Lung microvascular endothelial cell (primary cell): ENCODE data around the gene MAPK8IP3. TPM values are rescaled to one million over a fixed set of nuclear protein-coding genes. Genes with fewer than 3 reads are reported as not detected.

ENCODE experiments used
- DNase-seq, 2 donors: peaks; one replicate each; pipeline versions ENCODE4 v3.0.0 to v3.0.0-alpha.2; 2010; ENCODE audit warnings: low read depth in 2 of 2
- total RNA-seq: library from RNA; depleted of rRNA; stranded (reverse); fragments of >200 nt; gene quantifications from 2 replicates; pipeline ENCODE4 v1.2.1, GENCODE V29; 2014

Gene MAPK8IP3
- total RNA-seq, 1 donor from 2014 or later, result 22.0 TPM

- DNase-seq, result peak; percentile 47 to 65
Observed at GRCh38 chr16:1678500-1679098, 27.4 kb upstream of the MAPK8IP3 start.

DNA sequence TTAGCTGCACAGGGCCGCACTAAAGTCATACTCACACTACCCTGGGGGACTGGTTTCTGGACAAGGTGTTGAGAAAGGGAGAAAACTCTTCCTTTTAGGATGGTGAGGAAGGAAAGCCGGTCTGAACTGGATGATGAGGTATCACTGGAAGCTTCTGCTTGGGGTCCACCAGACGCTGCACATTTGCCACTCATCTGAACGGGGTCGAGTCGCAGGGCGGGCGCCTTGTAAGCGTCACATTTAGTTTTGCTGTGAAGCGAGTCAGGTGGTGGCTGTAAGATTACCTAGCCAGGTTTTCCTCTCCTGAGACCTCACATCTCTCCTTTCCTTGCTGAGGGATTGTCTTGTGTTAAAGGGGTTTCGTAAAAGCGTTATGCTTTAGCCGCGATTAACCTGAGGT is 25.6 kb upstream of the MAPK8IP3 start:
- no peak for DNase-seq

DNA sequence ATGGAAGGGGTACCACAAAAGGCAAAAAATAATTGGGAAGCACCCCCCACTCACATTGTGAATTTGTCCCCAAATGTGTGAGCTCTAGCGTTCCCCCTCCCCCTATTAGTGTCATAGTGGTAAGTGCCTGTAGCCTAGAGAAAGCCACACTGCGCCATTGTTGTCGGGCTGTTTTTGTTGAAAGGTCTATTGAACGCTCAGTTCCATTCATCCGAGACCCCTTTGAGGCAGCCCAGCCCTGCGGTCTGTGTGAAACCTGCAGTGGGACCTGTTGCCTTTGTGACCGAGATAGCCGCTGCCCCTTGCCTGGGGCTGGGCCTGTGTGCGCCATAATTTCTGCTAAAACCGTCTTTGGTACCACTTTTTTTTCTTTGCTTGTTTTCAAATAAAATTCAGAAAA is 25.0 kb upstream of the MAPK8IP3 start:
- no peak for DNase-seq

- DNase-seq, result no peak
Observed at GRCh38 chr16:1687427-1688316, 18.3 kb upstream of the MAPK8IP3 start.

- DNase-seq, result peak; percentile 37 to 84
Observed at GRCh38 chr16:1688807-1689560, 17.0 kb upstream of the MAPK8IP3 start.

DNA sequence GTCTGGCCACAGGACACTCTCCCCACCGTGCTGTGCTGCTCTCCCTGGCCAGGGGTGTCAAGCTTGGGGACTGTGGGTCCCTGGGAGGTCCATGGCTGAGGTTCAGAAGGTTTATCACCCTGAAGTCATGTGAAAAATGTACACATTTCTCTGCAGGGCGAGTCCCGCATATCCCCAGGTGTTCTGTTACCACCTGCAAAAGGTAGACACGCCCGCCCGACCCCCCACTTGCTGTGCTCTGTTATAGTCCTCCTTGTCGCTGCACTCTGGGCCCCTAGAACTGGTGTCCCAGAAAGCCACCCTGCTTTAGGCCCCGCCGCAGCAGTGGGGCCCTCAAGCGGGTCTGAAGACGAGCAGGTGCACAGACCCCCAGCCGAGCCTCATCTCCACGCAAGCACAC is 16.1 kb upstream of the MAPK8IP3 start:
- DNase-seq, result no peak

GRCh38 chr16:1690810-1691209 is 15.2 kb upstream of the MAPK8IP3 start:
- no peak for DNase-seq

DNA sequence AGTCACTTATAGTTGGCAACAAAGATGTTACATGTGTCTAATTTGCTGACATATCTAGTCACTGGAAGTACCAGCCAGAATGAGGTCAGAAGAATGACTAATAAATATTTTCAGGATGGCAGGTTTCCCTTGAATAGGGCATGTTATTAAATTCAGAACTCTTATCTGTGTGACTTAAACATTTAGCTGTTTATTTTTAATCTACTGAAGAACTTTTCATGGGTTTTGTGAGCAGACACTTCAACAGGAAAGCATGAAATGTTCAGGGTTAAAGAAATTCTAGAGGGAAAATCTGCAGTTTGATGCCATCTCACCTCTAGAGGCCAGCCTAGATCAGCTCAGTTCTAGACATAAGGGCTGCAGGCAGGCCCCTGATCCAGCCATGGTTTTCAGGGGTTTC is 14.7 kb upstream of the MAPK8IP3 start:
- DNase-seq, result peak in 1 of 2 donors; percentile 32

DNA sequence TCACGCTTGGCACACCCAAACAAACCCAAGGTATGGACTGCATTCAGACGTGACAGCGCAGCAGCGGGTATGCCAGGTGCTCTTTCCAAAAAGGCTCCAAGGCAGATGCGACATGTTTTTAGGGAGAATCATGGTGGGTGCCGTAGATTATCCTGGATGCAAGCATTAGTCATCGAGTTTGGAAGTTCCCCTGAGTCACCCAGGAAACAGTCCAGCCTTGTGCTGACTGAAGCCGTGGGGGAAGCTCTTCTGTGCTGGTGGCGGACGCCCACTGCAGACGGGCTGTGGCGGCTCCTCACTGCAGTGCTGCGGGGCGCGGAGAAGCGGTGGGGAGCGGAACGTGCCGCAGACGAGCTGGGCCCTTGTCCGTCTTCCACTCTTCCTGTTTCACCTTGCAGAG is 14.0 kb upstream of the MAPK8IP3 start:
- peak in 1 of 2 donors; percentile 68 for DNase-seq

DNA sequence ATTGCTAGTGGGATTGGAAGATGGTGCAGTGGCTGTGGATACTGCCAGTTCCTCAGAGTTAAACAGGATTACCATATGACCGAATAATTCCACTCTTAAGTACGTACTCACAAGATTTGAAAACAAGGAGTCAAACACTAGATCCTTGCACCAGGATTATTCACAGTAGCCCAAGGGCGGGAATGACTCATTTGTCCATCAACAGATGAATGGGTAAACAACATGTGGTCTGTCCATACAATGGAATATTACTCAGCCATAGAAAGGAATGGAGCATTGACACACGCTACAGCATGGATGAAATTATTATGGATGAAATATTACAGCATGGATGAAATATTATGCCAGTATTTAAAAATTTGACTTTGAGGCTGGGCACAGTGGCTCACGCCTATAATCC is 9.1 kb upstream of the MAPK8IP3 start:
- DNase-seq, result no peak

- no peak for DNase-seq
Observed at GRCh38 chr16:1698680-1699079, 7.3 kb upstream of the MAPK8IP3 start.

- DNase-seq, result no peak
Observed at GRCh38 chr16:1700246-1700645, 5.7 kb upstream of the MAPK8IP3 start.

- no peak for DNase-seq
Observed at GRCh38 chr16:1701216-1701878, 4.6 kb upstream of the MAPK8IP3 start.

- peak in 1 of 2 donors; percentile 17 for DNase-seq
Observed at GRCh38 chr16:1705324-1705687, 689 bp upstream of the MAPK8IP3 start.

DNA sequence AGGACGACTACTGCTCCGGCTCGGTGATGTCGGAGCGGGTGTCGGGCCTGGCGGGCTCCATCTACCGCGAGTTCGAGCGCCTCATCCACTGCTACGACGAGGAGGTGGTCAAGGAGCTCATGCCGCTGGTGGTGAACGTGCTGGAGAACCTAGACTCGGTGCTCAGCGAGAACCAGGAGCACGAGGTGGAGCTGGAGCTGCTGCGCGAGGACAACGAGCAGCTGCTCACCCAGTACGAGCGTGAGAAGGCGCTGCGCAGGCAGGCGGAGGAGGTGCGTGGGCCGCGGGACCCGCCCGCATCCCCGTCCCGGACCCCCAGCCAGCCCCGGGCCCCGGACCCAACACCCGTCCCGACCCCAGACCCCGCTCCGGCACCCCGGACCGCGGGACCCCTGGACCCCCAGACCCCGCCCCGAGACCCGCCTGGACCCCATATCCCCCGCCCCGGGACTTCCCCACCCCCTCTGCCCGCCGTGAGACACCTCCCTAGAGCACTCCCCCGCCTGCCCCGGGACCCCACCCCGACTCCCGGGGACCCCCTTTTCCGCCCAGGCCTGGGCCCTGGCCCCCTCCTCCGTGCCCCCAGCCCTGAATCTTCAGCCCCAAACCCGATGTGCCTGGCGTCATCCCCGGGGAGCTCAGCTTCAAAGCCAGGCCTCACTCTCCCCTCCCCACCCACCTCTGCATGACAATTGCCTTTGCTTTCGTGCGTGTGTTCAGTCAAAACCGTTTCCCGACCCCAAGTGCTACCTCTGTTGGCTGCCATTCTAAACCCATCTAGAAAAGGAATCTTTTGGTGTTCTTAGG is 594 bp downstream of the MAPK8IP3 start:
- DNase-seq, result peak; percentile 37 to 45

- DNase-seq, result peak; percentile 49 to 52
Observed at GRCh38 chr16:1707193-1707790, 1.3 kb downstream of the MAPK8IP3 start.

GRCh38 chr16:1708083-1708767 is 2.2 kb downstream of the MAPK8IP3 start:
- no peak for DNase-seq

DNA sequence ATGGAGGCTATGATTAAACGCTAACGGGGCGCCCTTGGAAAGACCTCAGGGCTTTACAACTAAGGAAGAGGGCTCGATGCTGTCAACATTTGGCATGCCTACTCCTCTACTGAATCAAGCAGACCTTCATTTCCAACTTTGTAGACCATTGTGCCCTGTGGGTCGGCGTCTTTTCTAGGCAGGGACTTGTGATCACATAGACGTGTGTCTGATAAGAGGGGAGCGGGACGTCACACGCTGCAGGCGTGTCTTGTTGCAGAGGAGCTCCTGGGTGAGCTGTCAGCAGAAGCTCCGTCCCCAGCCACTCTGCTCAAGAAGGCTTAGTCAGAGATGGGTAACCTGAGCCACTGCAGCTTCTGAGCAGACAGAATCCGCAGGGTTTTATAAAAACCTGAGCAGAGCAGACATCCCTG is 2.8 kb downstream of the MAPK8IP3 start:
- DNase-seq, result no peak

GRCh38 chr16:1709356-1709755 is 3.4 kb downstream of the MAPK8IP3 start:
- no peak for DNase-seq
